ENCODE data around the gene MRPS10. TPM values are rescaled to one million over a fixed set of nuclear protein-coding genes. Genes with fewer than 3 reads are reported as not detected.

Gene MRPS10
- 37.3 TPM for polyA plus RNA-seq (ENCODE audit: insufficient read length)

- peak; percentile 87 for DNase-seq (ENCODE audit: low read depth)
Measured at GRCh38 chr6:42217519-42218367, at the start of gene MRPS10. TSS of gene MRPS10 (minus strand) at chr6:42217861. CDS start at chr6:42217849, 12 bp downstream.

GRCh38 chr6:42266538-42266937 lies 48.9 kb upstream of the MRPS10 start:
- no peak for DNase-seq (ENCODE audit: low read depth)

GRCh38 chr6:42264852-42265390 lies 47.3 kb upstream of the MRPS10 start:
- DNase-seq (ENCODE audit: low read depth): no peak

- DNase-seq (ENCODE audit: low read depth): no peak
Measured at GRCh38 chr6:42264162-42264851, 46.6 kb upstream of the MRPS10 start.

- no peak for DNase-seq (ENCODE audit: low read depth)
Measured at GRCh38 chr6:42263165-42263728, 45.6 kb upstream of the MRPS10 start.

- no peak for DNase-seq (ENCODE audit: low read depth)
Measured at GRCh38 chr6:42260972-42261371, 43.3 kb upstream of the MRPS10 start.

GRCh38 chr6:42260396-42260888 lies 42.8 kb upstream of the MRPS10 start:
- no peak for DNase-seq (ENCODE audit: low read depth)

GRCh38 chr6:42259841-42260395 lies 42.3 kb upstream of the MRPS10 start:
- no peak for DNase-seq (ENCODE audit: low read depth)

- no peak for DNase-seq (ENCODE audit: low read depth)
Measured at GRCh38 chr6:42259286-42259685, 41.6 kb upstream of the MRPS10 start.

GRCh38 chr6:42257614-42258013 lies 40.0 kb upstream of the MRPS10 start:
- DNase-seq (ENCODE audit: low read depth): no peak

GRCh38 chr6:42257063-42257462 lies 39.4 kb upstream of the MRPS10 start:
- no peak for DNase-seq (ENCODE audit: low read depth)

GRCh38 chr6:42255050-42255449 lies 37.4 kb upstream of the MRPS10 start:
- no peak for DNase-seq (ENCODE audit: low read depth)

GRCh38 chr6:42254505-42254904 lies 36.8 kb upstream of the MRPS10 start:
- DNase-seq (ENCODE audit: low read depth): no peak

GRCh38 chr6:42251911-42252637 lies 34.4 kb upstream of the MRPS10 start:
- peak; percentile 57 for DNase-seq (ENCODE audit: low read depth)

GRCh38 chr6:42251500-42251899 lies 33.8 kb upstream of the MRPS10 start:
- peak; percentile 55 for DNase-seq (ENCODE audit: low read depth)

GRCh38 chr6:42250274-42250931 lies 32.7 kb upstream of the MRPS10 start:
- DNase-seq (ENCODE audit: low read depth): no peak

GRCh38 chr6:42249279-42249678 lies 31.6 kb upstream of the MRPS10 start:
- DNase-seq (ENCODE audit: low read depth): no peak

- DNase-seq (ENCODE audit: low read depth): no peak
Measured at GRCh38 chr6:42243046-42243445, 25.4 kb upstream of the MRPS10 start.

- DNase-seq (ENCODE audit: low read depth): no peak
Measured at GRCh38 chr6:42241915-42242314, 24.3 kb upstream of the MRPS10 start.

- DNase-seq (ENCODE audit: low read depth): no peak
Measured at GRCh38 chr6:42239736-42240375, 22.2 kb upstream of the MRPS10 start.

Data from forelimb muscle (tissue), 1 donor.